BJ (cell line): ENCODE data around the gene NHP2. TPM values are rescaled to one million over a fixed set of nuclear protein-coding genes. Genes with fewer than 3 reads are reported as not detected.

ENCODE experiments used
- CTCF ChIA-PET: fragments of 350-600 bp; formaldehyde crosslinking; extraction: SDS; loops from one replicate; lab custom pipeline; 2021; ENCODE audit warnings: antibody characterized with exemption, inconsistent platforms; lab: Yijun Ruan, JAX
- POLR2A ChIA-PET: fragments of 300-600 bp; sonication (Branson Sonifier 250); formaldehyde crosslinking; extraction: SDS; loops from one replicate; lab custom pipeline; 2021; ENCODE audit warnings: antibody characterized with exemption; lab: Charles Lee
- DNase-seq: peaks from one replicate; pipeline ENCODE4 v3.0.0-alpha.2; 2011; ENCODE audit warnings: low read depth
- H3K27me3 ChIP-seq: 2 replicates; pipeline ENCODE4 v1.6.0; 2011; ENCODE audit warnings: low read length; ENCODE audit not compliant: control insufficient read depth, insufficient read depth
- H3K36me3 ChIP-seq: 2 replicates; pipeline ENCODE4 v1.5.1; 2011; ENCODE audit warnings: low read length; ENCODE audit not compliant: control insufficient read depth, insufficient read depth
- H3K4me3 ChIP-seq: 2 replicates; pipeline ENCODE4 v1.5.1; 2011; ENCODE audit warnings: low read depth, mild to moderate bottlenecking, control low read depth, low read length
- CTCF ChIP-seq: IDR thresholded peaks from 2 replicates; pipeline ENCODE4 v1.5.1; 2011; ENCODE audit warnings: low read depth, mild to moderate bottlenecking, control low read depth, inconsistent platforms, low read length, moderate library complexity; ENCODE audit not compliant: insufficient read depth
- polyA plus RNA-seq: library from polyadenylated mRNA; depleted of rRNA; stranded (reverse); fragments of >200 nt; gene quantifications from 2 replicates; pipeline ENCODE4 v1.2.3, GENCODE V29; 2011

The NHP2 gene
- polyA plus RNA-seq, 1 experiment = 131 TPM

GRCh38 chr5:178152491-178153444 is 917 bp downstream of the NHP2 start:
- peak overlapping the region; percentile 85 for H3K4me3 ChIP-seq
- no peak for TF ChIP-seq CTCF
- no peaks in the 10 kb centered on the region for H3K27me3 ChIP-seq
- DNase-seq = no peak
- ChIA-PET CTCF (interaction anchor here (0.7 to 11.4 kb wide), 5 partner anchors 10 to 77 kb away, joined by 3 to 80 read pairs (median 4); no protein-coding TSS in a partner anchor), POLR2A (no interaction called here)
- peaks cover 15% of the 10 kb centered on the region for H3K36me3 ChIP-seq

- ChIA-PET CTCF (interaction anchor here (1.3 to 2.8 kb wide), 2 partner anchors 14 to 75 kb away, joined by 3 to 18 read pairs; no protein-coding TSS in a partner anchor), POLR2A (no interaction called here)
- DNase-seq = no peak
- TF ChIP-seq CTCF = no peak
- Histone ChIP-seq H3K36me3 (peaks cover 16% of the 10 kb centered on the region), H3K4me3 (no peak overlapping the region), H3K27me3 (no peaks in the 10 kb centered on the region)
These were observed 2.5 kb downstream of the NHP2 start for GRCh38 chr5:178150977-178151734.

DNA sequence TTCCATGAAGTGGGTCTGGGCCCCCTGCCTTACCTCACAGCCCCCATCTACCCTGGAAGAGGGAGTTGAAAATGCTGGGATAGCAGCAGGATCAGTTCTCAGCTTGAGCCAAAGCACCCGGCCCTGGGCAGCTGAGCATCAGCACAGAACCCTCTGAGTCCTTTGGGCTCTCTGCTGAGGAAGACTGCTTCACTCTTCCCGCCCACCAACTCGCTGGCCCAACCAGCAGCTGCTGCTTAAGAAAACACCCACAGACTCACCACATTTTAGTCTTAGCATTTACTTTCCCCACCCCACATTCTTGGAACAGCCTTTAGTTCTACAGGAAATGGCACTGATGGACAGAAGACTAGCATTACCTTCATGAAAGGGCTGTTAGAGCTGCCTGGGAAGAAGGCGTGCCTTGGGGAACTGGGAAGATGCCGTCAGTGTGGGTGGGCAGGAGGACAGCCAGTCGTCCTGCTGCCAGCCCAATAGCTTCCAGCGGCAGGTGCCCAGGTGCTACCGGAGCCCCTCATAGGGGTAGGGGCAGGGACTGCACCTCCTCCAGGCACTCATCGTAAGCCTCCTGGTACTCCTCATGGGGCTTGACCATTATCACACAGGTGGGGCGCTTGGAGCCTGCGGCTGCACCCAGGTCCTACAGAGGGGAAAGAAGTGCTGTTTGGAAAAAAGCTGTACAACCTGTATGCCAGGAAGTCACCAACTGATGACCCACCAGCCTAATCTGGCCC is 4.3 kb downstream of the NHP2 start:
- CTCF ChIA-PET = interaction anchor here (1.3 to 2.8 kb wide), 2 partner anchors 16 to 73 kb away, joined by 3 to 18 read pairs; no protein-coding TSS in a partner anchor
- DNase-seq = no peak

GRCh38 chr5:178147406-178147805 is 6.3 kb downstream of the NHP2 start:
- CTCF ChIA-PET = interaction anchor here (0.7 to 1.3 kb wide), 2 partner anchors 9 to 69 kb away, joined by 3 to 6 read pairs; no protein-coding TSS in a partner anchor
- H3K27me3 ChIP-seq = no peaks in the 10 kb centered on the region
- H3K36me3 ChIP-seq = peaks cover 34% of the 10 kb centered on the region
- POLR2A ChIA-PET = no interaction called here
- DNase-seq = no peak
- no peak overlapping the region for H3K4me3 ChIP-seq
- TF ChIP-seq CTCF = no peak

More for the DNA sequence above, 4.3 kb downstream of the NHP2 start:
- Histone ChIP-seq H3K36me3 (peaks cover 21% of the 10 kb centered on the region), H3K27me3 (no peaks in the 10 kb centered on the region), H3K4me3 (no peak overlapping the region)
- POLR2A ChIA-PET = no interaction called here
- TF ChIP-seq CTCF = no peak
